GM23248 (cell line): Measurements from ENCODE around the gene AVPR2. TPM values are rescaled to one million over a fixed set of nuclear protein-coding genes. Genes with fewer than 3 reads are reported as not detected.

ENCODE experiments used
- DNase-seq: peaks from one replicate; pipeline ENCODE4 v3.0.0-alpha.2; 2015
- H2AFZ ChIP-seq: fragments of 200-600 bp; sonication (generic); 2 replicates; pipeline ENCODE4 v1.6.1; 2016; ENCODE audit warnings: antibody characterized with exemption
- H3F3A ChIP-seq: fragments of 200-600 bp; sonication (generic); 2 replicates; pipeline ENCODE4 v1.6.1; 2016; ENCODE audit warnings: mild to moderate bottlenecking, antibody characterized with exemption, mixed run types; ENCODE audit not compliant: insufficient read depth
- H3K27ac ChIP-seq: fragments of 200-600 bp; sonication (generic); 2 replicates; pipeline ENCODE4 v1.5.1; 2016; ENCODE audit warnings: mild to moderate bottlenecking
- H3K27me3 ChIP-seq: fragments of 200-600 bp; sonication (generic); replicated peaks from 2 replicates; pipeline ENCODE4 v1.6.1; 2016; ENCODE audit warnings: mild to moderate bottlenecking; ENCODE audit not compliant: insufficient read depth
- H3K36me3 ChIP-seq: fragments of 200-600 bp; sonication (generic); 2 replicates; pipeline ENCODE4 v1.6.1; 2016; ENCODE audit warnings: low read depth, mild to moderate bottlenecking
- H3K4me1 ChIP-seq: fragments of 200-600 bp; sonication (generic); 2 replicates; pipeline ENCODE4 v1.6.1; 2016; ENCODE audit warnings: mild to moderate bottlenecking; ENCODE audit not compliant: insufficient read depth
- H3K4me2 ChIP-seq: fragments of 200-600 bp; sonication (generic); one replicate; pipeline ENCODE4 v1.6.1; 2016; ENCODE audit warnings: mild to moderate bottlenecking; ENCODE audit not compliant: unreplicated experiment
- H3K4me3 ChIP-seq: fragments of 200-600 bp; sonication (generic); 2 replicates; pipeline ENCODE4 v1.5.1; 2016; ENCODE audit warnings: mild to moderate bottlenecking
- H3K79me2 ChIP-seq: fragments of 200-600 bp; sonication (generic); 2 replicates; pipeline ENCODE4 v1.6.1; 2016; ENCODE audit warnings: mild to moderate bottlenecking; ENCODE audit not compliant: insufficient read depth
- H3K9ac ChIP-seq: fragments of 200-600 bp; sonication (generic); 2 replicates; pipeline ENCODE4 v1.6.1; 2016; ENCODE audit warnings: mild to moderate bottlenecking
- H3K9me2 ChIP-seq: fragments of 200-600 bp; sonication (generic); 2 replicates; pipeline ENCODE4 v1.6.1; 2016; ENCODE audit warnings: mixed run types, mild to moderate bottlenecking, moderate library complexity; ENCODE audit not compliant: insufficient read depth
- H3K9me3 ChIP-seq: fragments of 200-600 bp; sonication (generic); one replicate; pipeline ENCODE4 v1.6.1; 2017; ENCODE audit warnings: low read depth
- H4K20me1 ChIP-seq: fragments of 200-600 bp; sonication (generic); 2 replicates; pipeline ENCODE4 v1.6.0; 2016; ENCODE audit not compliant: insufficient read depth
- EZH2 ChIP-seq: fragments of 200-600 bp; sonication (generic); IDR thresholded peaks from 2 replicates; pipeline ENCODE4 v1.6.1; 2018; ENCODE audit warnings: antibody characterized with exemption, mild to moderate bottlenecking; ENCODE audit not compliant: insufficient read depth, poor library complexity, severe bottlenecking
- EZH2phosphoT487 ChIP-seq: fragments of 200-600 bp; sonication (generic); IDR thresholded peaks from 2 replicates; pipeline ENCODE4 v1.6.1; 2018; ENCODE audit warnings: antibody characterized with exemption, moderate library complexity, mild to moderate bottlenecking, low read depth; ENCODE audit not compliant: insufficient read depth
- WGBS, 2 experiments: methylation state at CpG; one replicate each; pipeline ENCODE4 v1.1.6; 2015 to 2017; ENCODE audit warnings: low lambda C conversion rate in 2 of 2, low coverage in 1 of 2; ENCODE audit errors: missing lambda C conversion rate in 2 of 2; 5-methylcytosine and 5-hydroxymethylcytosine counted together
- in situ Hi-C: fragments of 300-500 bp; cut with MboI; formaldehyde crosslinking; loops from 2 replicates; pipeline ENCODE4 v1.15.0; 2020
- polyA plus RNA-seq: library from polyadenylated mRNA; unstranded; fragments of >200 nt; fragmentation: Nextera tagmentation; extraction: Ambion mirVana; gene quantifications from 2 replicates; pipeline ENCODE4 v1.2.1, GENCODE V29; 2016
- total RNA-seq: library from RNA; depleted of rRNA; stranded (reverse); fragments of >200 nt; shearing (Covaris generic); gene quantifications from 2 replicates; pipeline ENCODE4 v1.2.3, GENCODE V29; 2014

The AVPR2 gene
- total and polyA plus RNA-seq, 2 experiments from 2014 or later: not detected

GRCh38 chrX:153953342-153953830, 48.9 kb downstream of the AVPR2 start:
- H3K9me2 ChIP-seq: no peaks in the 10 kb centered on the region
- no peaks in the 10 kb centered on the region for H3K79me2 ChIP-seq
- no peak overlapping the region for H2AFZ ChIP-seq
- DNase-seq: peak; percentile 66
- H3K4me1 ChIP-seq: no peaks in the 10 kb centered on the region
- in situ Hi-C loops: no loop called here
- H3F3A ChIP-seq: no peaks in the 10 kb centered on the region
- H3K27ac ChIP-seq: no peak overlapping the region
- H3K36me3 ChIP-seq: no peaks in the 10 kb centered on the region
- no peaks in the 10 kb centered on the region for H3K27me3 ChIP-seq
- H3K9ac ChIP-seq: no peak overlapping the region
- H3K4me3 ChIP-seq: no peak overlapping the region
- no peaks in the 10 kb centered on the region for H3K9me3 ChIP-seq
- TF ChIP-seq EZH2phosphoT487 (no peak), EZH2 (no peak)
- no peak overlapping the region for H3K4me2 ChIP-seq
- WGBS, 2 experiments: 7 to 54% methylated on average over 12 to 20 of the region's 33 CpGs
- H4K20me1 ChIP-seq: no peaks in the 10 kb centered on the region

- Histone ChIP-seq H2AFZ (no peak overlapping the region), H3K79me2 (no peaks in the 10 kb centered on the region), H3K27me3 (no peaks in the 10 kb centered on the region), H3K9ac (no peak overlapping the region), H4K20me1 (no peaks in the 10 kb centered on the region), H3F3A (no peaks in the 10 kb centered on the region), H3K4me1 (no peaks in the 10 kb centered on the region), H3K4me2 (no peak overlapping the region), H3K9me3 (no peaks in the 10 kb centered on the region), H3K27ac (no peak overlapping the region), H3K4me3 (no peak overlapping the region), H3K36me3 (no peaks in the 10 kb centered on the region), H3K9me2 (no peaks in the 10 kb centered on the region)
- in situ Hi-C loops: no loop called here
- WGBS, 2 experiments: 82 to 84% methylated on average over 6 to 16 of the region's 33 CpGs
- no peak for TF ChIP-seq EZH2
- no peak for TF ChIP-seq EZH2phosphoT487
- no peak for DNase-seq
Observed at GRCh38 chrX:153953892-153954557, 49.6 kb downstream of the AVPR2 start.

GRCh38 chrX:153954558-153955227, 50.2 kb downstream of the AVPR2 start:
- Histone ChIP-seq H3K9ac (no peak overlapping the region), H2AFZ (no peak overlapping the region), H3K79me2 (no peaks in the 10 kb centered on the region), H3K4me1 (no peaks in the 10 kb centered on the region), H3K4me3 (no peak overlapping the region), H3K27ac (no peak overlapping the region), H3K4me2 (no peak overlapping the region), H4K20me1 (no peaks in the 10 kb centered on the region), H3K9me2 (no peaks in the 10 kb centered on the region), H3K36me3 (no peaks in the 10 kb centered on the region), H3F3A (no peaks in the 10 kb centered on the region), H3K27me3 (no peaks in the 10 kb centered on the region), H3K9me3 (no peaks in the 10 kb centered on the region)
- no peak for DNase-seq
- in situ Hi-C loops: no loop called here
- 77 to 91% methylated on average over 15 to 20 of the region's 44 CpGs for WGBS, 2 experiments
- TF ChIP-seq EZH2phosphoT487 (no peak), EZH2 (no peak)

GRCh38 chrX:153955228-153955732, 50.8 kb downstream of the AVPR2 start:
- H3K79me2 ChIP-seq: no peaks in the 10 kb centered on the region
- no peak for DNase-seq
- no peaks in the 10 kb centered on the region for H3K27me3 ChIP-seq
- no peak overlapping the region for H3K4me3 ChIP-seq
- no peak overlapping the region for H3K27ac ChIP-seq
- no peaks in the 10 kb centered on the region for H3K9me2 ChIP-seq
- in situ Hi-C loops: no loop called here
- TF ChIP-seq EZH2 (no peak), EZH2phosphoT487 (no peak)
- no peak overlapping the region for H3K9ac ChIP-seq
- no peaks in the 10 kb centered on the region for H4K20me1 ChIP-seq
- no peak overlapping the region for H3K4me2 ChIP-seq
- H2AFZ ChIP-seq: no peak overlapping the region
- H3K9me3 ChIP-seq: no peaks in the 10 kb centered on the region
- no peaks in the 10 kb centered on the region for H3F3A ChIP-seq
- WGBS, 2 experiments: 77 to 78% methylated on average over 6 to 9 of the region's 12 CpGs
- H3K36me3 ChIP-seq: no peaks in the 10 kb centered on the region
- no peaks in the 10 kb centered on the region for H3K4me1 ChIP-seq
